ENCODE data around the gene SNX15. TPM values are rescaled to one million over a fixed set of nuclear protein-coding genes. Genes with fewer than 3 reads are reported as not detected.

The SNX15 gene
- total and polyA plus RNA-seq, 2 donors (not counting 3 experiments of a cell fraction or from before 2014, with no cell fraction given) = 15.5 to 21.8 TPM

DNA sequence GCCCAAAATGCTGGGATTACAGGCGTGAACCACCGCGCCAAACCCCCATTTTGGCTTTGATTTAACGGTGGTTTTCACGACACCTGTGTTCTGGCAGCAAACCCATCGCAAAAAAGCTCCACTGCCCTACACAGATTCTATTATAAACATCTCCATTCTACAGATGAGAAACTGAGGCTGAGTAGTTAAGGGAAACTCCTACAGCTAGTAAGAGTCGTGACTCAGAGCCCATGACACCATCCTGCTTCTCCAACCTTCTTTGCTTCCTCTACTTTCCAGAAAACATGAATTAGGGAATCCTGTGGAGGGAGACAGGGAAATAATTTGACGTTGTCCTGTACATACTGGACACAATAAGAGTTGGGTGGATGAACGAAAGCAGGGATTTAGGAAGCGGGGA, 429 bp upstream of the SNX15 start:
- dilution Hi-C loops (cut with MboI; ENCODE audit: extremely low pct_ligation_motif_present, low sequenced_read_pairs) = no loop called here
- no TSS peak for BruUV-seq (replicated peaks)
- H3K27ac ChIP-seq (ENCODE audit: insufficient read depth, low read depth, low read length) = no peak overlapping the region

More for the DNA sequence above, 429 bp upstream of the SNX15 start:
- TF ChIP-seq MYC (IDR thresholded peaks at IDR 0.05; ENCODE audit: low read depth, low read length) (no peak), GATA2 (IDR thresholded peaks at IDR 0.05; ENCODE audit: insufficient read depth, insufficient read length, low read depth, low read length) (no peak), POLR2AphosphoS5 (IDR thresholded peaks at IDR 0.05; ENCODE audit: insufficient read depth, low read depth, low read length) (no peak), JUN (IDR thresholded peaks at IDR 0.05; ENCODE audit: borderline replicate concordance, insufficient read depth, insufficient read length, low read depth) (no peak), POLR2A (IDR thresholded peaks at IDR 0.05; ENCODE audit: low read depth, low read length) (no peak), FOS (IDR thresholded peaks at IDR 0.05; ENCODE audit: borderline replicate concordance, insufficient read depth, low read length) (no peak), EZH2 (IDR thresholded peaks at IDR 0.05; ENCODE audit: borderline replicate concordance, low read depth, low read length, severe bottlenecking) (no peak)
- TF ChIP-seq, protein P1, sequence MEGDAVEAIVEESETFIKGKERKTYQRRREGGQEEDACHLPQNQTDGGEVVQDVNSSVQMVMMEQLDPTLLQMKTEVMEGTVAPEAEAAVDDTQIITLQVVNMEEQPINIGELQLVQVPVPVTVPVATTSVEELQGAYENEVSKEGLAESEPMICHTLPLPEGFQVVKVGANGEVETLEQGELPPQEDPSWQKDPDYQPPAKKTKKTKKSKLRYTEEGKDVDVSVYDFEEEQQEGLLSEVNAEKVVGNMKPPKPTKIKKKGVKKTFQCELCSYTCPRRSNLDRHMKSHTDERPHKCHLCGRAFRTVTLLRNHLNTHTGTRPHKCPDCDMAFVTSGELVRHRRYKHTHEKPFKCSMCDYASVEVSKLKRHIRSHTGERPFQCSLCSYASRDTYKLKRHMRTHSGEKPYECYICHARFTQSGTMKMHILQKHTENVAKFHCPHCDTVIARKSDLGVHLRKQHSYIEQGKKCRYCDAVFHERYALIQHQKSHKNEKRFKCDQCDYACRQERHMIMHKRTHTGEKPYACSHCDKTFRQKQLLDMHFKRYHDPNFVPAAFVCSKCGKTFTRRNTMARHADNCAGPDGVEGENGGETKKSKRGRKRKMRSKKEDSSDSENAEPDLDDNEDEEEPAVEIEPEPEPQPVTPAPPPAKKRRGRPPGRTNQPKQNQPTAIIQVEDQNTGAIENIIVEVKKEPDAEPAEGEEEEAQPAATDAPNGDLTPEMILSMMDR (IDR thresholded peaks at IDR 0.05; ENCODE audit: extremely low read depth in 1 of 2, insufficient read depth in 1 of 2, low read depth in 1 of 2, low read length in 2 of 2) = no peak
- TF ChIP-seq, protein P2, sequence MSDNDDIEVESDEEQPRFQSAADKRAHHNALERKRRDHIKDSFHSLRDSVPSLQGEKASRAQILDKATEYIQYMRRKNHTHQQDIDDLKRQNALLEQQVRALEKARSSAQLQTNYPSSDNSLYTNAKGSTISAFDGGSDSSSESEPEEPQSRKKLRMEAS (IDR thresholded peaks at IDR 0.05; ENCODE audit: insufficient read depth, insufficient read length) = no peak
- CTCF ChIA-PET = interaction anchor here (0.6 to 1.2 kb wide), 6 partner anchors 12 to 65 kb away, joined by 3 to 10 read pairs (median 4); partner anchors contain the start of genes ARL2 and SAC3D1
- Histone ChIP-seq H3K4me3 (replicated peaks in 1 of 3; ENCODE audit: insufficient read depth in 1 of 3, low read depth in 1 of 3, low read length in 3 of 3) (peak overlapping the region in 1 of 3 experiments; percentile 69), H3K4me2 (ENCODE audit: insufficient read depth, low read length) (peak overlapping the region; percentile 92), H4K20me1 (replicated peaks; ENCODE audit: control insufficient read depth, extremely low read depth, insufficient read depth, low read length) (no peaks in the 10 kb centered on the region), H3K27me3 (ENCODE audit: control insufficient read depth in 2 of 2, insufficient read depth in 2 of 2, low read length in 2 of 2) (no peaks in the 10 kb centered on the region), H3K4me1 (ENCODE audit: control insufficient read depth, extremely low read depth, insufficient read depth, low read length) (peaks cover 11% of the 10 kb centered on the region), H3K9me1 (replicated peaks; ENCODE audit: control insufficient read depth, extremely low read depth, insufficient read depth, low read length) (no peaks in the 10 kb centered on the region), H3K36me3 (ENCODE audit: control insufficient read depth in 2 of 2, extremely low read depth in 1 of 2, insufficient read depth in 2 of 2, low read length in 2 of 2) (no peaks in the 10 kb centered on the region), H3K9ac (replicated peaks; ENCODE audit: extremely low read depth, insufficient read depth, low read length) (peak overlapping the region; percentile 43), H2AFZ (ENCODE audit: low read depth, low read length) (peak overlapping the region; percentile 92), H3K79me2 (ENCODE audit: control insufficient read depth, insufficient read depth, low read length) (no peaks in the 10 kb centered on the region), H3K9me3 (replicated peaks; ENCODE audit: control insufficient read depth, insufficient read depth, low read length) (no peaks in the 10 kb centered on the region)
- FAIRE-seq (no peak), DNase-seq (ENCODE audit: low read depth, low spot score) (no peak)
- POLR2A ChIA-PET = no interaction called here
- intact Hi-C loops (cut with micrococcal nuclease) = loop anchor here (1.0 kb wide), 6 partner anchors 13 to 110 kb away; partner anchors contain the start of genes ARL2, ATG2A, VPS51 and ZNHIT2
